Mesenchymal stem cell (in vitro differentiated cells and primary cell): ENCODE measurements around the gene PDE9A.

ENCODE experiments used
- DNase-seq: peaks from one replicate; pipeline ENCODE4 v3.0.0-alpha.2; 2013
- H2AFZ ChIP-seq: one replicate; pipeline ENCODE4 v1.6.1; 2013; ENCODE audit warnings: low read depth, mild to moderate bottlenecking, control low read depth, inconsistent platforms, low read length, moderate library complexity
- H2AK5ac ChIP-seq: 2 replicates; pipeline ENCODE4 v1.6.1; 2013; ENCODE audit warnings: low read length, moderate library complexity, mild to moderate bottlenecking, inconsistent platforms; ENCODE audit not compliant: severe bottlenecking
- H2BK120ac ChIP-seq: one replicate; pipeline ENCODE4 v1.6.1; 2013; ENCODE audit warnings: low read depth, mild to moderate bottlenecking, inconsistent platforms, low read length, moderate library complexity
- H2BK12ac ChIP-seq, 2 experiments: one replicate each; pipeline ENCODE4 v1.6.1; 2013; ENCODE audit warnings: inconsistent platforms in 2 of 2, low read length in 2 of 2, mild to moderate bottlenecking in 2 of 2, moderate library complexity in 2 of 2, control low read depth in 1 of 2
- H2BK15ac ChIP-seq: one replicate; pipeline ENCODE4 v1.6.1; 2013; ENCODE audit warnings: mild to moderate bottlenecking, low read depth, inconsistent platforms; ENCODE audit not compliant: poor library complexity, severe bottlenecking
- H2BK5ac ChIP-seq: 2 replicates; pipeline ENCODE4 v1.6.1; 2013; ENCODE audit warnings: low read depth, mild to moderate bottlenecking, low read length, control low read depth, inconsistent platforms; ENCODE audit not compliant: poor library complexity, severe bottlenecking
- H3K14ac ChIP-seq, 2 experiments: one replicate each; pipeline ENCODE4 v1.6.1; 2013; ENCODE audit warnings: inconsistent platforms in 2 of 2, low read length in 2 of 2, control low read depth in 1 of 2, mild to moderate bottlenecking in 1 of 2, moderate library complexity in 1 of 2
- H3K18ac ChIP-seq, 2 experiments: one replicate each; pipeline ENCODE4 v1.6.1; 2013; ENCODE audit warnings: inconsistent platforms in 2 of 2, low read length in 2 of 2, control low read depth in 1 of 2, low read depth in 1 of 2, mild to moderate bottlenecking in 1 of 2
- H3K23ac ChIP-seq, 2 experiments: one replicate each; pipeline ENCODE4 v1.6.1; 2013; ENCODE audit warnings: inconsistent platforms in 2 of 2, low read length in 2 of 2, mild to moderate bottlenecking in 2 of 2, moderate library complexity in 2 of 2, control low read depth in 1 of 2
- H3K27ac ChIP-seq: 2 replicates; pipeline ENCODE4 v1.5.1; 2013; ENCODE audit warnings: mild to moderate bottlenecking, moderate library complexity, low read length, control low read depth, inconsistent platforms; ENCODE audit not compliant: poor library complexity, severe bottlenecking
- H3K27me3 ChIP-seq, 2 experiments: 2 replicates each; pipeline versions ENCODE4 v1.6.1 to v1.7.0; 2013; ENCODE audit warnings: low read length in 2 of 2, mild to moderate bottlenecking in 2 of 2, moderate library complexity in 2 of 2, control low read depth in 1 of 2, inconsistent platforms in 1 of 2; ENCODE audit not compliant: control insufficient read depth in 1 of 2, insufficient read depth in 1 of 2
- H3K36me3 ChIP-seq, 2 experiments: 2 replicates each; pipeline versions ENCODE4 v1.6.1 to v1.7.0; 2013; ENCODE audit warnings: low read length in 2 of 2, control low read depth in 1 of 2, inconsistent platforms in 1 of 2, low read depth in 1 of 2, mild to moderate bottlenecking in 1 of 2; ENCODE audit not compliant: insufficient read depth in 2 of 2, control insufficient read depth in 1 of 2
- H3K4ac ChIP-seq, 2 experiments: one replicate each; pipeline ENCODE4 v1.6.1; 2013; ENCODE audit warnings: inconsistent platforms in 2 of 2, low read length in 2 of 2, mild to moderate bottlenecking in 2 of 2, moderate library complexity in 2 of 2, control low read depth in 1 of 2, low read depth in 1 of 2
- H3K4me1 ChIP-seq: 2 replicates; pipeline ENCODE4 v1.6.1; 2013; ENCODE audit warnings: low read depth, low read length, control low read depth; ENCODE audit not compliant: control insufficient read depth, insufficient read depth
- H3K4me2 ChIP-seq: 2 replicates; pipeline ENCODE4 v1.6.1; 2013; ENCODE audit warnings: low read length, mild to moderate bottlenecking, inconsistent platforms; ENCODE audit not compliant: poor library complexity, severe bottlenecking
- H3K4me3 ChIP-seq, 2 experiments: 2 replicates each; pipeline versions ENCODE4 v1.5.1 to v1.7.0; 2013; ENCODE audit warnings: low read length in 2 of 2, mild to moderate bottlenecking in 2 of 2, control low read depth in 1 of 2, low read depth in 1 of 2; ENCODE audit not compliant: insufficient read depth in 1 of 2
- H3K79me1 ChIP-seq: replicated peaks from 2 replicates; pipeline ENCODE4 v1.6.1; 2013; ENCODE audit warnings: mild to moderate bottlenecking, control low read depth, low read length, inconsistent platforms; ENCODE audit not compliant: poor library complexity, severe bottlenecking
- H3K9ac ChIP-seq: 2 replicates; pipeline ENCODE4 v1.7.0; 2013; ENCODE audit warnings: mild to moderate bottlenecking, low read length, moderate library complexity
- H3K9me3 ChIP-seq: 2 replicates; pipeline ENCODE4 v1.7.0; 2013; ENCODE audit warnings: mild to moderate bottlenecking, low read length; ENCODE audit not compliant: control insufficient read depth
- H4K8ac ChIP-seq: one replicate; pipeline ENCODE4 v1.6.1; 2013; ENCODE audit warnings: inconsistent platforms, mild to moderate bottlenecking, low read length, moderate library complexity
- H4K91ac ChIP-seq: one replicate; pipeline ENCODE4 v1.6.1; 2013; ENCODE audit warnings: mild to moderate bottlenecking, low read length, inconsistent platforms
- WGBS: methylation state at CpG from one replicate; pipeline ENCODE4 v1.1.7; 2013; ENCODE audit warnings: mixed read lengths; 5-methylcytosine and 5-hydroxymethylcytosine counted together

PDE9A gene

GRCh38 chr21:42755766-42756579, 102.6 kb downstream of the PDE9A start:
- Histone ChIP-seq H3K4me3 (no peak overlapping the region), H4K8ac (no peak overlapping the region), H2AFZ (no peak overlapping the region), H3K79me1 (no peaks in the 10 kb centered on the region), H2AK5ac (no peak overlapping the region), H3K18ac (no peak overlapping the region), H2BK15ac (no peak overlapping the region), H3K36me3 (peaks cover 0 to 19% of the 10 kb centered on the region in 2 experiments), H3K14ac (no peak overlapping the region), H3K9me3 (no peaks in the 10 kb centered on the region), H3K4me2 (no peak overlapping the region), H3K4ac (no peak overlapping the region), H2BK5ac (no peak overlapping the region), H3K27me3 (peaks cover 5 to 11% of the 10 kb centered on the region in 2 experiments), H3K23ac (no peak overlapping the region), H2BK12ac (no peak overlapping the region), H3K9ac (no peak overlapping the region), H3K4me1 (peaks cover under 1% of the 10 kb centered on the region), H3K27ac (no peak overlapping the region), H2BK120ac (no peak overlapping the region), H4K91ac (no peak overlapping the region)
- WGBS = 97% methylated on average over 20 of the region's 20 CpGs
- no peak for DNase-seq

- H3K4ac ChIP-seq = no peak overlapping the region
- H2BK120ac ChIP-seq = no peak overlapping the region
- H3K36me3 ChIP-seq = peaks cover 0 to 19% of the 10 kb centered on the region in 2 experiments
- H2AK5ac ChIP-seq = no peak overlapping the region
- peaks cover 5 to 14% of the 10 kb centered on the region in 2 experiments for H3K27me3 ChIP-seq
- no peak overlapping the region for H3K4me3 ChIP-seq
- no peak overlapping the region for H2AFZ ChIP-seq
- H4K8ac ChIP-seq = no peak overlapping the region
- no peaks in the 10 kb centered on the region for H3K9me3 ChIP-seq
- no peak overlapping the region for H4K91ac ChIP-seq
- no peak overlapping the region for H2BK5ac ChIP-seq
- peaks cover 4% of the 10 kb centered on the region for H3K4me1 ChIP-seq
- H2BK15ac ChIP-seq = no peak overlapping the region
- H3K9ac ChIP-seq = no peak overlapping the region
- WGBS = 94% methylated on average over 24 of the region's 24 CpGs
- no peak for DNase-seq
- H3K79me1 ChIP-seq = no peaks in the 10 kb centered on the region
- H3K18ac ChIP-seq = no peak overlapping the region
- no peak overlapping the region for H2BK12ac ChIP-seq
- no peak overlapping the region for H3K14ac ChIP-seq
- no peak overlapping the region for H3K4me2 ChIP-seq
- no peak overlapping the region for H3K27ac ChIP-seq
- H3K23ac ChIP-seq = no peak overlapping the region
Observed at GRCh38 chr21:42756580-42757250, 103.3 kb downstream of the PDE9A start.

- over 99% methylated on average over 10 of the region's 10 CpGs for WGBS
- no peak overlapping the region for H3K14ac ChIP-seq
Observed at GRCh38 chr21:42757422-42757821, 104.0 kb downstream of the PDE9A start.

More at GRCh38 chr21:42757422-42757821, 104.0 kb downstream of the PDE9A start:
- H2BK12ac ChIP-seq = no peak overlapping the region
- no peak overlapping the region for H4K91ac ChIP-seq
- no peak overlapping the region for H2AFZ ChIP-seq
- no peak overlapping the region for H3K4me2 ChIP-seq
- DNase-seq = no peak
- H3K23ac ChIP-seq = no peak overlapping the region
- H4K8ac ChIP-seq = no peak overlapping the region
- H3K36me3 ChIP-seq = peaks cover 0 to 25% of the 10 kb centered on the region in 2 experiments
- H2BK120ac ChIP-seq = no peak overlapping the region
- no peaks in the 10 kb centered on the region for H3K79me1 ChIP-seq
- H2BK15ac ChIP-seq = no peak overlapping the region
- peaks cover 4% of the 10 kb centered on the region for H3K4me1 ChIP-seq
- H3K9ac ChIP-seq = no peak overlapping the region
- H3K27ac ChIP-seq = no peak overlapping the region
- no peak overlapping the region for H3K4ac ChIP-seq
- H3K4me3 ChIP-seq = no peak overlapping the region
- no peak overlapping the region for H2AK5ac ChIP-seq
- H3K18ac ChIP-seq = no peak overlapping the region
- peaks cover 5 to 14% of the 10 kb centered on the region in 2 experiments for H3K27me3 ChIP-seq
- no peak overlapping the region for H2BK5ac ChIP-seq
- H3K9me3 ChIP-seq = no peaks in the 10 kb centered on the region
